Effector memory CD4-positive, alpha-beta T cell (primary cell): ENCODE results near the gene CGN.

Experiments used
- DNase-seq, 3 donors: peaks; one replicate each; pipeline ENCODE4 v3.0.0-alpha.2; 2020
- H3K27ac ChIP-seq: 2 replicates; pipeline ENCODE4 v1.7.0; 2013; ENCODE audit warnings: mild to moderate bottlenecking, low read length, moderate library complexity; ENCODE audit not compliant: insufficient read depth, poor library complexity, severe bottlenecking
- H3K27me3 ChIP-seq: replicated peaks from 2 replicates; pipeline ENCODE4 v1.7.0; 2013; ENCODE audit warnings: mild to moderate bottlenecking, low read length; ENCODE audit not compliant: insufficient read depth, control insufficient read depth, poor library complexity, severe bottlenecking
- H3K36me3 ChIP-seq: 2 replicates; pipeline ENCODE4 v1.7.0; 2013; ENCODE audit warnings: mild to moderate bottlenecking, low read length, moderate library complexity; ENCODE audit not compliant: control insufficient read depth, insufficient read depth
- H3K4me1 ChIP-seq: 2 replicates; pipeline ENCODE4 v1.7.0; 2013; ENCODE audit warnings: low read length, mild to moderate bottlenecking; ENCODE audit not compliant: control insufficient read depth, insufficient read depth, poor library complexity, severe bottlenecking
- H3K4me3 ChIP-seq: 2 replicates; pipeline ENCODE4 v1.7.0; 2013; ENCODE audit warnings: low read length, low read depth, mild to moderate bottlenecking; ENCODE audit not compliant: insufficient read depth, poor library complexity, severe bottlenecking
- H3K9me3 ChIP-seq: 2 replicates; pipeline ENCODE4 v1.7.0; 2013; ENCODE audit warnings: mild to moderate bottlenecking, low read length, moderate library complexity; ENCODE audit not compliant: control insufficient read depth

Gene CGN

DNA sequence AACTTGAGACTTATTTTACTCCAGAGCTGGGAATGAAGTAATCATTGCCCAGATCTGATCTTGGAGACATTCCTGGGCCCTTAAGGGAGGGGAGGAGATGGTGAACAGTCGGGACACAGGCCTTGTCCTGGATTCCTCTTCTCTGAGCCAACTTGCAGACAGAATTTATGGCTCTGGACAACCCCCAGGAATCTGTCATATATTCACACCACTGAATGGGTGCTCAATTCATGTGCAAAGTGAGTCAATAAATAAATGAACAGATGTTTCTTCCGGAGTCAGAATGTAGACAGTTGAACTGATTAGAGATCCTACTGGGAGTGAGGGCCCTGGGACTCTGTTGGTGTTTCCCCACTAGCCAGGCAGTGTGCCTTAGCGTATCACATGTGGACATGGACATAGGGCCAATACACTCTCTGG is 31.5 kb downstream of the CGN start:
- no peaks in the 10 kb centered on the region for H3K36me3 ChIP-seq
- no peak for DNase-seq
- H3K4me3 ChIP-seq = no peak overlapping the region
- no peaks in the 10 kb centered on the region for H3K27me3 ChIP-seq
- no peak overlapping the region for H3K27ac ChIP-seq
- peaks cover 13% of the 10 kb centered on the region for H3K4me1 ChIP-seq
- H3K9me3 ChIP-seq = no peaks in the 10 kb centered on the region

DNA sequence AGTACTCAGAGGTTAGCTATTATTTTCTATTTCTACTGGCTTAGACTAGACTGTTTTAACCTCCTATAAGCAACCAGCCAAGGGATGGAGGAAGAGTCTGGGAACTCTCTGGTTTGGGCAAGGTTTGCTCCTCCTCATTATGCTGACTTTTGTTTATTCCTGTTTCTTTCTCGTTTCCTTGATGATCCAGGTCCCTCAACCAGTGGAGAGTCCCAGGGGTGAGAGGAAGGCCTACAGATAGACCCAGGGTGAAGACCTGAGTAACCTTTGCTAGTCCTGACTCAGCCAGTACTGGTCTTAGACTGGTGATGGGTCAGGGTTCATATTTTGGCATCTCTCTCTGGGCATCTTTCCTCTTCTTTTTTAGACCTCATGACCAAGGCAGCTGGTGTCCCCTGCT is 34.4 kb downstream of the CGN start:
- Histone ChIP-seq H3K27ac (no peak overlapping the region), H3K4me1 (peaks cover 6% of the 10 kb centered on the region), H3K9me3 (no peaks in the 10 kb centered on the region), H3K36me3 (no peaks in the 10 kb centered on the region), H3K27me3 (no peaks in the 10 kb centered on the region), H3K4me3 (no peak overlapping the region)
- DNase-seq = no peak

DNA sequence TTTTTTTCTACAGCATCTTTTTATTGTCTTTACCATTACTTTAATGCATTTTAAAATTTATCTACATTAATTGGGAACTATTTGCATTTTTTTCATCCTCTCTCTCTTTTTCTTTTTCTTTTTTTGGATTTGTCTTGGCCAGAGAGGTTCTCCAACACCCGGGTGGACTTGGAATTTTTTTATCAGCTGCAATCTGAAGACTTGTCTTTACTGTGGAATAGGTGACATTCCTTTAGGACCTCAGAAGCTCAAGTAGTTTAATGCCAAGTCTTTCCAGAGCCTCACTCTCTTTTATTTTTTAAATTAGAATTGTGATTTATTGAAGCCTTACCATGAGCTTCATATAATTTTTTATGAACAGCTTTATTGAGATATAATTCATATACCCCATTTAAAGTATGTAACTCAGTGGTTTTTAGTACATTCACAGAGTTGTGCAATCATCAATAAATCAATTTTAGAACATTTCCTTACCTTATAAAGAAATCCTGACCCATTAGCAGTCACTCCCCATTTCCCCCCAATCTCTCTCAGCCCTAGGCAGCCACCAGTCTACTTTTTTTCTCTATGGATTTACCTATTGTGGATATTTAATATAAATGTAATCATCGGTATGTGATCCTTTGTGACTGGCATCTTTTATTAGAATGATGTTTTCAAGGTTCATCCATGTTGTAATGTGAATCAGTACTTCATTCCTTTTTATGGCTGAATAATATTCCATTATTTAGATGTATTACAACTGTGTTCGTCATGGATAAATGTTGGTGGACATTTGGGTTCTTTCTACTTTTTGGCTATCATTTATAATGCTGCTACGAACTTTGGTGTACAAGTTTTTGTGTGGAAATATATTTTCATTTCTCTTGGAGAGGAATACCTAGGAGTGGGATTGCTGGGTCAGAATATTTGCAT is 35.1 kb downstream of the CGN start:
- Histone ChIP-seq H3K9me3 (no peaks in the 10 kb centered on the region), H3K4me3 (no peak overlapping the region), H3K27me3 (no peaks in the 10 kb centered on the region), H3K27ac (no peak overlapping the region), H3K4me1 (peaks cover under 1% of the 10 kb centered on the region), H3K36me3 (no peaks in the 10 kb centered on the region)
- no peak for DNase-seq

DNA sequence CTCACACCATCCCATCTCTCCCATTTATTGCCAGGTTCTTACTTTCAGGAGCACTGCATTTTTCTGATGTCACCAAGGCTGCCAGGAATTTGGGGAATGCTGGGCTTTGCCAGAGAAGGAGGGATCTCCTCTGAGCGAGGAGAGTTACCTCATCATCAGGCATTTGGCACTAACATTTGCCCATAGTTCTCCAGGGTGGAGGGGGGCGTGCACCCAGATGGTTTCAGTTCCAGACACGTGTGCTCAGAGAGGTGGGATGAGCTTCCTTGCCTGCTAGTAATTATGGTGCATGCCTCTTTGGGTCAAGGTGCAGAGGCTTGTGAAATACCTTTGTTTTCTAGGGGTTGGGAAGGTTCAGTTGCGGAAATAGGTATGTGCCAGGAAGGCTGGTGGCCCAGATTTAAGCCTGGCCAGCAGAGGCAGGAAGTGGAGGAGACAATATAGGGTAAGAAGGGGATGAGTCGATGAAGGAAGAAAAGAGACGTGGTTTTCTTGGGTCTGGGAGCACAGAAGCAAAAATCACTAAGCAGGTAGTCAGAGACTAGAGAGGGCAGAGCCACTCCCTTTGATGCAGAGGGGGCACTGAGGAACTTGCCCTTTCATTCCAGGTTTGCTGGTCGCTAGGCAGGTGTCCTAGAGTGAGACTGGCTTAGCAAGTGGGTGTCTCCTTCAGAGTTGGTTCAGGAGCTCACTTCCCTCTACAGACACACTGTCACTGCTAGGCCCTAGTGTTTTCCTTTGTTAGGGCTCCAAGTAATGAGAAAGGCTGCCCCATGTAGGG is 36.1 kb downstream of the CGN start:
- H3K4me3 ChIP-seq = no peak overlapping the region
- H3K36me3 ChIP-seq = no peaks in the 10 kb centered on the region
- H3K4me1 ChIP-seq = no peaks in the 10 kb centered on the region
- no peaks in the 10 kb centered on the region for H3K9me3 ChIP-seq
- H3K27ac ChIP-seq = no peak overlapping the region
- H3K27me3 ChIP-seq = no peaks in the 10 kb centered on the region
- no peak for DNase-seq

DNA sequence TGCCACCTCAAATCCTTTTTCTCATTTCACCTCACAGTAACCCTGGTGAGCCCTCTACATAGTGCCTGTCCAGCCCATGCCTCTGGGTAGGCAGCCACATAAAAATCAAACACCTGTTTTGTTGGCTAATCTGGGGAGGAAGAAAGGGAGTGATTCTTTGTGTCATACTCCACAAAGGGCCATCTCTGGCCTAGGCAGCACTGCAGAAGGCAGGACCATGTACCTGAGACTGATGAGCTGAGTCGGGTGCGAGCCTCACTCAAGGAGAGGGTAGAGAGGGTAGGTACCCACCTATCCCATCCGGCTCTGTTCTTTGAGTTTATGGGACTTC is 36.7 kb downstream of the CGN start:
- H3K36me3 ChIP-seq = no peaks in the 10 kb centered on the region
- DNase-seq = no peak
- no peaks in the 10 kb centered on the region for H3K4me1 ChIP-seq
- H3K27me3 ChIP-seq = no peaks in the 10 kb centered on the region
- H3K9me3 ChIP-seq = no peaks in the 10 kb centered on the region
- H3K27ac ChIP-seq = no peak overlapping the region
- H3K4me3 ChIP-seq = no peak overlapping the region

DNA sequence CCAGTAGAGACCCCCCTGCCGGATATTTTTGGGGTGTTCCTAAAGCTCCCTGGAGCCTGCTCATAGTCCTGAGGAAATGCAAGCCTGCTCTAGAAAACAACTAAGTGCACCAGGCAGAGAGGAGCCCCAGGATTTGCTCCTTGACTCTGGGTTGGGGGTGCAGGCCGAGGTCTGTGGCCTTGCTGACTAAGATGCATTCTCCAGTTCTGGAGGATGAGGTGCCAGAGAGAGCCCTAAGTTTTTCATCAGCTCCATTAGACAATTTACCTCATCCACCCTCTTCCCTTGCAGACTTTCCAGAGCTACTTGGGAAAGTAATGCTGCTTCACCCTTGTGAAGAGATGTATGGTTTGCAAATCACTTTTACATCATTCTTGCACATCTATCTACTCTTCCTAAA is 38.0 kb downstream of the CGN start:
- Histone ChIP-seq H3K9me3 (no peaks in the 10 kb centered on the region), H3K4me1 (no peaks in the 10 kb centered on the region), H3K27me3 (no peaks in the 10 kb centered on the region), H3K4me3 (no peak overlapping the region), H3K27ac (no peak overlapping the region), H3K36me3 (no peaks in the 10 kb centered on the region)
- DNase-seq = no peak

DNA sequence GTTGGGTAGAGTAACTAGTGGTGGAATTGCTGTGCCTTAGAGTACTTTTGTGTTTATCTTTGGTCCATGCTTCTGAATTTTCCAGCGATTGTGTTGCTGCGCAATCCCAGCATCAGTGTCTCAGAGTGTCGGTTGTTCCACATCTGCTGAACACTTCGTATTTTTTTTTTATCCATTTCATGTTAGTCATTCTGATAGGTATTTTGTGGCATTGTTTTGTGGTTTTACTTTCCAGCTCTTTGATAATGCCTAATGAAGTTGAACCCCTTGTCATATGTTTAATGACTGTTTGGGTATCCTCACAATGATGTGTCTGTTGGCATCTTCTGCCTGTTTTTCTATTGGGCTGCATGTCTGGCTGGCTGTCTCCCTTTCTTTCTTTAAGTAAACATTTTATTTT is 42.5 kb downstream of the CGN start:
- Histone ChIP-seq H3K27ac (no peak overlapping the region), H3K9me3 (no peaks in the 10 kb centered on the region), H3K27me3 (no peaks in the 10 kb centered on the region), H3K4me1 (no peaks in the 10 kb centered on the region), H3K4me3 (no peak overlapping the region), H3K36me3 (no peaks in the 10 kb centered on the region)
- no peak for DNase-seq

DNA sequence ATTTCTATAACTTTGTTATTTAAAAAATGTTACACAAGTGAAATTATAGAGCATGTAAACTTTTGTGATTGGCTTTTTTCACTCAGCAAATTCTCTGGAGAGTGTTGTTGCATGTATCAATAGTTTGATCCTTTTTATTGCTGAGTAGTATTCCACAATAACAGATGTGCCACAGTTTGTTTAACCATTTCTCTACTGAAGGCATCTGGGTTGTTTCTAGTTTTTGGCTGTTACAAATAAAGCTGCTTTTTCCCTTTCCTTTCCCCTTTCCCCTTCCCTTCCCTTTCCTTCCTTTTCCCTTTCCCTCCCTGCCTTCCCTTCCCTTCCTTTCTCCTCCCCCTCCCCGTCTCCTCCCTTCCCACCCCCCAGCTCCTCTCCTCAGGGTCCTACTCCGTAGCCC is 44.9 kb downstream of the CGN start:
- H3K36me3 ChIP-seq = no peaks in the 10 kb centered on the region
- no peaks in the 10 kb centered on the region for H3K4me1 ChIP-seq
- no peaks in the 10 kb centered on the region for H3K27me3 ChIP-seq
- no peak overlapping the region for H3K4me3 ChIP-seq
- no peaks in the 10 kb centered on the region for H3K9me3 ChIP-seq
- H3K27ac ChIP-seq = no peak overlapping the region
- no peak for DNase-seq

DNA sequence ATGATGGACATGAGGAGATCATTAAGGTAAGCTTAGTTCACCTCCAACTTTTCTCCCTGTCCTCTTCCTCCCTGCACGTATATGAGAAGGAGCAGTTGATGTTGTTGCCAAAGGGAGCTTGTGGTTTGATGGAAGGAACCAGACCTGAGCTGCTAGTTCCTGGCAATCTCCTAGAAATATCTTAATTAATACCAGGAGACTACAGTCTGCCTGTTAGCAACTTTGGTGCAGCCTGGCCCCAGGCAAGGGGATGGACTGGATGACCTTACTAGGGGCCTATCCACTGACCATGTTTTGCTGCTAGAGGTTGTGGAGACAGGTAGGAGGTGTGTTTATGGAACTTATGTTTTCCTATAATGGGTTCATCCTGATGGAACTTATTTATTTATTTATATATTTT is 51.5 kb downstream of the CGN start:
- DNase-seq = no peak
- Histone ChIP-seq H3K27ac (no peak overlapping the region), H3K4me3 (no peak overlapping the region), H3K4me1 (no peaks in the 10 kb centered on the region), H3K27me3 (no peaks in the 10 kb centered on the region), H3K9me3 (no peaks in the 10 kb centered on the region), H3K36me3 (no peaks in the 10 kb centered on the region)

DNA sequence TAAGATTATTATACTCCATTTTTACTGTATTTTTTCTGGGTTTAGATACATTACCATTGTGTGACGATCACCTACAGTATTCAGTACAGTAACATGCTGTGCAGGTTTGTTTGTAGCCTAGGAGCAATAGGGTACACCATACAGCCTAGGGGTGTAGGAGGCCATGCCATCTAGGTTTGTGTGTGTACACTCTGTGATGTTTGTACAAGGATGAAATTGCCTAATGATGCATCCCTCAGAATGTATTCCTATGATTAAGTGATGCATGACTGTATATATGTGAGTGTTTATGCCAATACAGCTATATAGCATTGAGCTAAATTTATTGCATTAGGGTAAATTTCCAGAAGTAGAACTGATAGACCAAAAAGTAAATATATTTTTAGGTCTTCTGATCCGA is 52.2 kb downstream of the CGN start:
- no peaks in the 10 kb centered on the region for H3K36me3 ChIP-seq
- no peak for DNase-seq

More for the DNA sequence above, 52.2 kb downstream of the CGN start:
- Histone ChIP-seq H3K9me3 (no peaks in the 10 kb centered on the region), H3K27me3 (no peaks in the 10 kb centered on the region), H3K4me3 (no peak overlapping the region), H3K27ac (no peak overlapping the region), H3K4me1 (no peaks in the 10 kb centered on the region)
